ENCODE results near the gene ARFGAP1.
"Not testable (repeated sequence)": the region's sequence is repeated elsewhere in the genome, so short reads cannot be mapped to it uniquely, and the experiment has no call there.

The ARFGAP1 gene

GRCh38 chr20:63240004-63240403 lies 32.6 kb upstream of the ARFGAP1 start:
- no peak for DNase-seq (ENCODE audit: low read depth in 2 of 2)

GRCh38 chr20:63241272-63241671 lies 31.3 kb upstream of the ARFGAP1 start:
- no peak for DNase-seq (ENCODE audit: low read depth in 2 of 2)

DNA sequence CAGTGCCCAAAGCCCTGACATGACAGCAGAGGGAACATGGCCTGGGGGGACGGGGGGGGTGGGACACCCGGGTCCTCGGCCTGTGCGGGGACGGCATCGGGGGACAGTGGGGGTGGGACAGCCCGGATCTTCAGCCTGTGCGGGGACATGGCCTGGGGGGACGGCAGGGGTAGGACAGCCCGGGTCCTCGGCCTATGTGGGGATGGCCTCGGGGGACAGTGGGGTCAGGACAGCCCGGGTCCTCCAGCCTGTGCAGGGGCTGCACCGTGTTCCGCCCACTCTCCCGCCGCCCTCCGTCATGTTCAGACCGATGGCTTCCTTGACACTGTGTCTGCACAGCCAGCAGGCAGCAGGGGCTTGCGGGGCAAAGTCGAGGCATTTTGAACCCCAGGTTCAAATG lies 29.9 kb upstream of the ARFGAP1 start:
- no peak for DNase-seq (ENCODE audit: low read depth in 2 of 2)

GRCh38 chr20:63243604-63244247 lies 28.9 kb upstream of the ARFGAP1 start:
- no peak for DNase-seq (ENCODE audit: low read depth in 2 of 2)

- no peak for DNase-seq (ENCODE audit: low read depth in 2 of 2)
These were observed 28.1 kb upstream of the ARFGAP1 start for GRCh38 chr20:63244468-63244867.

GRCh38 chr20:63246490-63247288 lies 25.9 kb upstream of the ARFGAP1 start:
- no peak for DNase-seq (ENCODE audit: low read depth in 2 of 2)

- DNase-seq (ENCODE audit: low read depth in 2 of 2), result no peak
These were observed 24.9 kb upstream of the ARFGAP1 start for GRCh38 chr20:63247671-63248228.

- DNase-seq (ENCODE audit: low read depth in 2 of 2), result no peak
These were observed 23.6 kb upstream of the ARFGAP1 start for GRCh38 chr20:63248835-63249591.

DNA sequence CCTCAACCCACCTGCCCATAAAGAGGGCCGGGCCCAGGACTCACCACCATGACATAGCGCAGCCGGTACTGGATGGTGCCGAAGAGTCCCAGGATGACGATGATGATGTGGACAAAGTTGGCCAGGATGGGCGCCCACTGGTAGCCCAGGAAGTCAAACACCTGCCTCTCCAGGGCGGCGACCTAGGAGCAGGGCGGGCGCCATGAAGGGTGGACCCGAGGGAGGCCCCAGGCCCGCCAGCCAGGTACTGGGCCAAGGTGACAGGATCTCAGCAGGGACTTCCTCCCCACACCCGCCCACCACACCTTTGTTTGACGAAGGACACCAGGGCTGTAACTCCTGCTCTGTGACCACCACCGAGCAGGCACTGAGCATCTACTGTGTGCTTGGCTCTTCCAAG lies 22.7 kb upstream of the ARFGAP1 start:
- no peak for DNase-seq (ENCODE audit: low read depth in 2 of 2)

DNA sequence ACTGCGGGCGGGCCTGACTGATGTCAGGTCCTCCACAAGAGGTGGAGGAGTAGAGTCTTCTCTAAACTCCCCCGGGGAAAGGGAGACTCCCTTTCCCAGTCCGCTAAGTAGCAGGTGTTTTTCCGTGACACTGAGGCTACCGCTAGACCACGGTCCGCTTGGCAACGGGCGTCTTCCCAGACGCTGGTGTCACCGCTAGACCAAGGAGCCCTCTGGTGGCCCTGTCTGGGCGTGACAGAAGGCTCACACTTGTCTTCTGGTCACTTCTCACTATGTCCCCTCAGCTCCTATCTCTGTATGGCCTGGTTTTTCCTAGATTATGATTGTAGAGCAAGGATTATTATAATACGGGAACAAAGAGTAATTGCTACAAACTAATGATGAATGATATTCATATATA lies 21.3 kb upstream of the ARFGAP1 start:
- not testable (repeated sequence) for DNase-seq (ENCODE audit: low read depth in 2 of 2)

DNA sequence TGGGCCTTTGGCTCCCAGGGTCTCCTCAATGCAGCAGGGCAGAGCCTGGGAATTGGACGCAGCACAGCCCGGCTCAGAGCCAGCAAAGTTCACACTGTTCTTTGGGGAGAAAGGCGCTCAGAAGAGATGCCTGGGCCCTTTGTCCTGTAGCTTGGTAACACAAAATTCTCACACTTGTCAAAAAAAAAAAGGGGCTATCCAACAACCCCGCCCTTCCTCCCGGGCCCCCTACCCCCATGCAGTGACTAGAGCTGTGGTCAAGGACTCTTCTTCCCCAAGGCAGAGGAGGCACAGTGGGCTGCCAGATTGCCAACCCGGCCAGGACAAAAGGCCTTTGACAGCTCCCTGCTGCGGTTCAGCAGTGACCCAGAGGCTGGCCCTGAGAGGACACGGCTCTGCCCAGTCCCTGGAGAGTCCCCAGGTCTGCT lies 20.3 kb upstream of the ARFGAP1 start:
- no peak for DNase-seq (ENCODE audit: low read depth in 2 of 2)

- DNase-seq (ENCODE audit: low read depth in 2 of 2), result no peak
These were observed 19.6 kb upstream of the ARFGAP1 start for GRCh38 chr20:63253065-63253437.

DNA sequence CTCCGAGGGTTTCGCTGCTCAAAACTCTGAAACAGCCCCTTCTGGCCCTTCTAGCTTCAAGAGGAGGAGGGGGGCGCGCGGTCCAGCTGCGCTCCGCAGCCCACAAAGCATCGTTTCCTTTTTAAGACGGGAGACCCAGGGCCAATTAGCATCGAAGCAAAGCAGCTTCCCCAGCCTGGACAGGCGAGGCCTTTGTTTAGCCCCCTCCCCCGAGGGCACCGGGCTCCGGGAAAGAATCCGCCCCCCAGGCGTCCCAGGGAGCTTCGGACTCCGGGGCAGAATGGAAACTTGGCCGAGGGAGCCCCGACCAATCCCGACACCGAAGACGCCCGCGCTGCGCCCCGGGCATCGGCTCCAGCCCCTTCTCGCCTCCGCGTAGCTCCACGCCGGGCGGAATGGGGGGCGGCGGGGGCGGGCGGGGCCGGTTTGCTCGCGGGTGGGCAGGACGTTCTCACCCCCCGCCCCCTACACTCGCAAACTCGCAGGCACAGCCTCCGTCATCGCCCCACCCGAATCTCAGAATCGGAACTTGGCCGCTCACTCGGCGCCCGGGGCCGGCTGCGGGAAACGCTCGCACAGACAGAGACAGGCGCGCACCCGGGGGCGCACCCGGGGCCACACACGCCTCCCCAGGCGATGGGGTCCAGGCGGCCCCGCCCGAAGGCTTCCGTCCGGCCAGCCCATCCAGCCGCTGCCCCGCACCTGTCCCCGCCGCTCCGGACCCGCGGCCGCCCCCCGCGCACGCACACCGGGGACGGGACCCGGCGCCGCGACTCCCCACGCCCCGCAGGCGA lies 19.0 kb upstream of the ARFGAP1 start:
- no peak for DNase-seq (ENCODE audit: low read depth in 2 of 2)

DNA sequence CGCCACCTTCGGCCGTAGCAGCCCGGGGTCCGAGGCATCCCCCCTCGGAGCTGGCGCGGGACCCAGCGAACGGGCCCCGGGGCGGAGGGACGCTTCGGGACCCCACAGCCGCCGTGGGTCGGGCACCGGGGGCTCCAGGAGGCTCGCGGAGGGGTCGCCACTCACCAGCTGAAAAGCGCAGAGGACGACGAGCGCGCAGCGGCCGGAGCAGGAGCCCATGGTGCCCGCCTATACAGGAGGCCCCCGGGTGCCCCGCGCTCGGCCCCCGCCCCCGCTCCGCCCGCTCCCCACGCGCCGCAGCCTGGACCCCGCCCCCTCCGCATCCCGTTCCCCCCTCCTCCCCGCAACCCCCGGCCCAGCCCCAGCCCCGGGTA lies 18.4 kb upstream of the ARFGAP1 start, which contains the start of gene NKAIN4:
Gene NKAIN4, minus strand, starts transcription at position 232 of the 374 bp plus-strand sequence. Its CDS starts 13 bp downstream, at position 219.
- DNase-seq (ENCODE audit: low read depth in 2 of 2), result no peak

GRCh38 chr20:63254606-63255384 lies 17.8 kb upstream of the ARFGAP1 start:
- no peak for DNase-seq (ENCODE audit: low read depth in 2 of 2)

DNA sequence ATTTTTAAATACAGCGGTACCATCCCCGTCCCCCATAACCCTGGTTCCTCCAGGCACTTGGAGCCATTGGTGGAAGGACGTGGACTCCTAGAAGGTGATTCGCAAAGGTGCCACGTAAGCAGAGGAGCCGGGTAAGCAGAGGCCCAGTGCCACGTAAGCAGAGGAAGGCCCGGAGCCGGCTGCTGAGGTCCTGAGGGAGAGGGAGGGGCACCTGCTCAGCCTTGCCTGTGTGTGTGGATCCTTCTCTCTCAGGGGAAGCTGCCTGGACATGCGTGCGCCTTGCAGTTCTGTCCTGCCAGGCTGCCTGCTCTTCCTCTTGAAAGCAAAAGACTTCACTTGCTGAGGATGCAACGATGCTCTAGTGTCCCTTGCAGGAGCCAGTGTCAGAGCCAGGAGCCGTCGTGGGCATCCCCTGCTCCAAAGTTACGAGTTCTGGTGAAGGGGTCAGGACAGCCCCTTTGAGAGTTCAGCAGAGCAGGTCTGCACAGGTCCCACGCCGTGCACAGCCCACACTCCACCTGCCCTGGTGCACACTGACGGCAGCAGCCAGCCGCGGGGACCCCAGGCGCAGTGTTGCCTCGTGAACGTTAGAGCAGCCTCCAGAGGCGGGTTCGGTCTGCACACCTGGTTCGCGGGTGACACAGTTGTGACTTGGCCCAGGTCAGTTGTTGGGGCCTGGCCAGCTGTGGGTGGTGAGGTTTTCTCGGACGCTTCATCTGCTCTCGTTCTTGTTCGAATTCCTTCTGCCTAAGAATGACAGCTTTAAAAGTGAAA lies 16.5 kb upstream of the ARFGAP1 start:
- DNase-seq (ENCODE audit: low read depth in 2 of 2), result no peak

DNA sequence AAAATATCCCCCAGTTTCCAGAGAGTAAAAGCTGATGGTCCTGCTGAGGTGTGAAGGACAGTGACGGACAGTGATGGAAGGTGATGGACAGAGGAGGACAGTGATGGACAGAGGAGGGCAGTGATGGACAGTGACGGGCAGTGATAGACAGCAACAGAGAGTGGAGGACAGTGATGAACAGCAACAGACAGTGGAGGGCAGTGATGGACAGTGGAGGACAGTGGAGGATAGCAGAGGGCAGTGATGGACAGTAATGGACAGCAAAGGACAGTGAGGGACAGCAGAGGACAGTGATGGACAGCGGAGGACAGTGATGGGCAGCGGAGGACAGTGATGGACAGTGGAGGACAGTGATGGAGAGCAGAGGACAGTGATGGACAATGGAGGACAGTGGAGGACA lies 15.7 kb upstream of the ARFGAP1 start:
- no peak for DNase-seq (ENCODE audit: low read depth in 2 of 2)

- no peak for DNase-seq (ENCODE audit: low read depth in 2 of 2)
These were observed 15.0 kb upstream of the ARFGAP1 start for GRCh38 chr20:63257629-63258028.

DNA sequence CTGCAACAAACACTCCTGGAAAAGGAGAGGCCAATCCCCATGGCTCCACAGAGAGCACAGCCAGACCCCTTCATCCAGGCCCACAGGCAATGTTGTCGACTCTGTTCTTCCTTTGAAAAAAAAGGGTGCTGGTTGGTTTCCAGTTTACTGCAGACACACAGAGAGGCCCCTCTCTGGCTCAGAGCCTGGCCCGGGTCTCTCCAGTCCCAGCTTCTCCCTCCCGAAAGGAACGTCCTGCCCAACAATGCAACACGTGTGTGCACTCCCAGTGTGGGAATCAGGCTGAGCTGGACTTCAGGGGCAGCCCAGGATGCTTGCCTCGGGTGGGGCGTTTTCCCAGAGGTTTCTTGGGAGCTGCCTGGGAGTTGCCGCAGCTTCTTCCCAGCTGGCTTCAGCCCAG lies 13.8 kb upstream of the ARFGAP1 start:
- no peak for DNase-seq (ENCODE audit: low read depth in 2 of 2)
